Activated CD8-positive, alpha-beta memory T cell treated with anti-CD3 and anti-CD28 coated beads for 24 hours (primary cell): ENCODE data around the gene TRABD2B.

Experiments
- DNase-seq: peaks from one replicate; pipeline ENCODE4 v3.0.0-alpha.2; 2020

Gene TRABD2B

GRCh38 chr1:47871799-47872353 lies 125.3 kb downstream of the TRABD2B start:
- DNase-seq: no peak

DNA sequence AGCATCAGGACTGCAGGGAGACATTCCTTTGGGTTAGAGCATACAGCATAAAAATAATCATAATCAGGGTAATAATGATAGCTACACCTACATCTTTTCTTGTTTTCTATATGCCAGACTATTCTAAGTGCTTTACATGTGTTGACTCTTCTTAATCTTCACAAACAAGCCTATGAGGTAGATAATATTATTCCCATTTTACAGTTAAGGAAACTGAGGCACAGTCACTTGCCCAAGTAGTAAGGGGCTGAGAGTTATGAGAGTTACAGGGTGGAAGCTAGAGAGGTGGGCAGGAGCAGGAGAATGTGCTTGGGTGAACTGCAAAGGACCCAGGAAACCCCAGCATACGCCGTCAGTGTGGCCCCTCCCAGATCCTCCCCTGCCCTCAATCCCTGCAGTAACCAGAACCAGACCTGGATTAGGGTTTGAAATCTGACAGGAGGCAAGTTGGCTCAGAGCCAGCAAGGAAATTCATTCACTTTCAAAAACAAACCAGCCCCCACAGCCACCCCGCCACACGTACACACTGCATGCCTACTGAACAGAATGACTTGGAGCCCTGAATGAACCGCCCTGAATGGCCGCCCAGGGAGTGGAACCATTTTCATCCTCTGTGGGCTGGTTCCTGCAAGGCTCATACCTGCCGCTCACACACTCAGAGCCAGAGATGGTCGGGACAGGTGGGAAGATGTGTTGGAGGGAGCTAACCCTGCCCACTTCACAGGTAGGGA lies 126.1 kb downstream of the TRABD2B start:
- DNase-seq: no peak

- DNase-seq: no peak
Measured at GRCh38 chr1:47870480-47870879, 126.7 kb downstream of the TRABD2B start.

DNA sequence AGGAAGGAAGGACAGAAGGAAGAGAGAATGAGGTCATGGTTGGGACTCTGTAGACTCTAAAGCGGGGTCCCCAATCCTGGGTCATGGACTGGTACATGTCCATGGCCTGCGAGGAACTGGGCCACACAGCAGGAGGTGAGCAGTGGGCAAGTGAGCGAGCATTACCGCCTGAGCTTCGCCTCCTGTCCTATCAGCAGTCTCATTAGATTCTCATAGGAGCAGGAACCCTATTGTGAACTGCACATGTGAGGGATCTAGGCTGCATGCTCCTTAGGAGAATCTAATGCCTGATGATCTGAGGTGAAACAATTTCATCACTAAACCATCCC lies 128.9 kb downstream of the TRABD2B start:
- no peak for DNase-seq

GRCh38 chr1:47867438-47868347 lies 129.5 kb downstream of the TRABD2B start:
- no peak for DNase-seq

DNA sequence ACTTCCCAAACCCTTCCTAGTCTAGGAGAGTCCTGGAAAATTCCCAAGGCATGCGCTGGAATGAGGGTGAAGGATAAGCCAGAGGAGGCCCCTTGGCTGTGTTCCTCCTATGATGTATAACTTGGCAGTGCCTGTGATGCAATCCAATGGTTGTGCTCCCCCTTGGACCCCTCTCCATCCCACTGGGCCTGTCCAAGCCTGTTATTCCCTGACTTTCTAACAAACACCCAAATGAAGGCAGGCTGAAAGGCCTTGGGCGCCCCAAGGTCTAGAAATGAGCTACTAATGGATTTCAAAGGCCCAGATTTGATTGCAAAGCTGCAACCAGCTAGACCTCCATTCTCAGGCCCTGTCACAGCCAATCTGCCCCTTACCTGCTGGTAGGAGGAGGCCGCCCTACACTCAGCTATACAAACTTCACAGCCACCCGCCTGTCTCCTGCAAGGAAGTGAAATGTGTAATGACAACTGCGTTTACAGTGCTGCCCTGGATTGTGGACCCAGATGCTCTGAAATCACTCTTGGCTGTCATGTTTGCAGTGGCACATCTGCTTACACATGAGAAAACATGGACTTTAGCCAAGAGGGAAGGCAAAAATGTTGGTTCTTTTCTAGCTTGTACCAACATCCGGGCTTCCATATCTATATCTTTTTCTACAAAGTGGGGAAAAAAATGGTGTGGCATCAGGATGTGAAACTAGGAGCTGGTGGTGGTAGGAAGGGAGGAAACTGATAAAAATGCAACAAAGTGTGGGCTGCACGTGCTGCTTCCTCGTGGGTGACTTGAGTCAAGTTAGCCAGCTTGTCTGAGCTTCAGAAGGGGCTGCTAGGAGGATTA lies 130.4 kb downstream of the TRABD2B start:
- no peak for DNase-seq

DNA sequence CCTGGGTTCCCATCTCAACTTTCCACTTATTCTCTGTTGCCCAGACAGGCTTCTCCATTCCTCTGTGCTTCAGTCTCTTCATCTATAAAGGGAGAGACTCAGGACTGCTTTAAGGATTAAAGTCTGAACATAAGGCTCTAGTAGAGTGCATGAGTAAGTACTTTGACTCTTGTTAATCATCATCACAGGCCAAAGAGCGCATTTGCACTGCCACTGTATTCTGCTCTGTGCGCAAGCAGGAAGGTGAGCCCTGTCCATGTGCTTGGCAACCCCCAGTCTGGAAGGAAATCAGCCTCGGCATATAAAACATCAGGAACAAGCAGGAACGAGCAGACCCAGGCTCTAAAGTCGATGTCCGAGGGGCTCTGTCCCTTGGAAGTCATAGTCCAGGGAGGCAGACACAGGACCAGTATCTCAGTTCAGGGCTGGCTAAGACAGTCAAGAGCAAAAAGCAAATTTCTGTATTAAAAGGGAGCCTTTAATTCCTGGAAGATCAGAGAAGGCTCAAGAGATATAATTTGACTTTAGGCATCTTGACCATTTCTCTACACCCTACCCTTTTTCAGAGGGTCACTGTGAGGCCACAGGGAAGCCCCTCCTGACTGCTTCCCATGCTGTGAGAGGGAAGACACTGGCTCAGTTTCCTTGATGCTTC lies 131.2 kb downstream of the TRABD2B start:
- no peak for DNase-seq

GRCh38 chr1:47859092-47859743 lies 138.0 kb downstream of the TRABD2B start:
- DNase-seq: no peak

DNA sequence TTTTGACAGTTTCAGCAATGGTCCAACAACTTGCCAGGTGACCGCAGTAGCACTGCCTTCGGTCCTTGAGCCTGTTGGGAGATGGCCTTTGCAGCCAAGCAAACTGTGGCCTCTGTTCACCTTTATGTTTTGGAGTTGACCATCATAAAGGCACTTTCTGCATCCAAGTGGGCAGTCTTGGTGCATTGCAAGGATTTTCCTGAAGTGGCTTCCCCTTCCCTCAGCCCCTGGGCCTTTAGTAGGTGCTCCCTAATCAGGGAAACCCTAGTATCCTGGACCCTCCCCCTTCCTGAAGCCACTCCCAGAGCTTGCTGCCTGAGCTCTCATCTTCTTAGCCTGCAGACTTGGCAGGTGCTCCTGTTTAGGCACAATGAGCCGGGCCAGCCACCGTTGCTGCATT lies 140.2 kb downstream of the TRABD2B start:
- no peak for DNase-seq

DNA sequence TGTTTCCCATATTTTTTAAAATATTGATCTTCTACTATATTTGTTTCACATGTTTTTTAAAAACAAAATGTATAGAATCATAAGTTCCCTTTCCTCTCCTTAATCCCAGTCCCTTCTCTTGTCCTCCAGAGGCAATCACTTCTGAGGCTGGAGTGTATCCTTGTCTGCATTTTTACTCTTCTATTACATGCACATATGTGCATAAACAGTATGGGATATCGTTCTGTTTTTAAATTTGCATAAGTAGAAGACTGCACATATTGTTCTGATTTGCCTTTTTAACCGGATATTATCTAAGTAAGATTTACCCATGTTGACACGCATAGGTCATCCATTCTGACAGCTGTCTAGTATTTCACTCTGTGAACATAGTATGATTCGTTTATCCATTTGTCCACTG lies 142.0 kb downstream of the TRABD2B start:
- no peak for DNase-seq

DNA sequence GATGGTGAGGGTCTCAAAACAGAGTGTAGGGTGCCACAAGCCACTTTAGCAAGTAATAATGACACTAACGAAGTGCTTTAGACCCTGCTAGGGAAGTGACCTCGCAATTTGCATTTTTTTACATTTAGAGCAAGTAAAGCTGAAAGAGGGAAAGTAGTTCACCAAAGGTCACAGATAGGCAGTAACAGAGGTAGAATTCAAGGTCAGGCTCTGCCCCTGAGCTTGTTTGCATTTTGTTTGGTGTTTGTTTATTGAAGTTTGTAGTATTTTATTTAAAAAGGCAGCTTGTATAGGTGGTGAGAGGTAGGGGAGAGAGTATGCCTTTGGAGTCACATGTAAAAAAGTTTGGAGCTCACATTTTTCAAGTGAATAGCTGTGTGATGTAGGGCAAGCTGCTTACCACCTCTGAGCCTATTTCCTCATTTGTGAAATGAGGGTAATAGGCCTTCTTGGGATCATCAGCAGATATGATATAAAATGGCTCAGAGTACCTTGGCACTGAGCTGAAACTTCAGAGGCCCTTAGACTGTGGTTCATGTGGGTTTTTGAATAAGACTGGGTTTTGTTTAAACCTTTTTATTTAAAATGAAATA lies 142.5 kb downstream of the TRABD2B start:
- DNase-seq: no peak

GRCh38 chr1:47853852-47854251 lies 143.3 kb downstream of the TRABD2B start:
- DNase-seq: no peak

GRCh38 chr1:47853059-47853458 lies 144.1 kb downstream of the TRABD2B start:
- DNase-seq: no peak

DNA sequence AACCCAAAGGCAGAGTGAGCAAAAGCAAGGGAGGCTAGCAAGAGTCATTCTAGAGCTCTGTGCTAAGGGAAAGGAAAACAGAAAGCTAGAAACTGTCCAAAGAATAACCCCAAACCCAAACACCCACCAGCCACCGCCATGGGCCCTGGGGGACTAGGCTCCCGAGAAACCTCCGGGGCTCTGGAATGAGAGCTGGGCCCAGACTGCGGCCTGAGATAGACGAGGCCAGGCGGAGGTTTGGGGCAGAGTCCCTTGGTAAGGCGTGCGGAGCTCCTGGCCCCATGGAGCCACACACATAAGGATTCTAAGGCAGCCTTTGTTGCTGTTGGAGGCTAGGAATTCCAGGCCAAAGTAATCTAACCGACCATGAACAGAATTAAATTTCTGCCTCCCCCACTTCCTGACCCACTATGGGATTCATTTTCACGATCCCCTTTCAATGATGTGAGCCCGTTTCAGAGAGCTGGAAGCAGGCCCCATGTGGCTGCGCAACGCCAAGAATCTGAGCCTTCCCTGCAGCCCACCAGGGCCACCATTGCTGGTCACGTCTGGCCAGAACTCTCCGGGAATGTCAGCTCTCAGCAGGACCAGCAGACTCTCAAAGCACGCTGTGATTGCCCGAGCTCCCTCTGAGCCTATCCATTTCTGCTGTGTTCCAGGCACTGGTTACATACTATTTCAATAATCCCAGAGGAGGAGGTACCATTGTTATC lies 145.0 kb downstream of the TRABD2B start:
- no peak for DNase-seq

GRCh38 chr1:47850451-47850850 lies 146.7 kb downstream of the TRABD2B start:
- DNase-seq: no peak

DNA sequence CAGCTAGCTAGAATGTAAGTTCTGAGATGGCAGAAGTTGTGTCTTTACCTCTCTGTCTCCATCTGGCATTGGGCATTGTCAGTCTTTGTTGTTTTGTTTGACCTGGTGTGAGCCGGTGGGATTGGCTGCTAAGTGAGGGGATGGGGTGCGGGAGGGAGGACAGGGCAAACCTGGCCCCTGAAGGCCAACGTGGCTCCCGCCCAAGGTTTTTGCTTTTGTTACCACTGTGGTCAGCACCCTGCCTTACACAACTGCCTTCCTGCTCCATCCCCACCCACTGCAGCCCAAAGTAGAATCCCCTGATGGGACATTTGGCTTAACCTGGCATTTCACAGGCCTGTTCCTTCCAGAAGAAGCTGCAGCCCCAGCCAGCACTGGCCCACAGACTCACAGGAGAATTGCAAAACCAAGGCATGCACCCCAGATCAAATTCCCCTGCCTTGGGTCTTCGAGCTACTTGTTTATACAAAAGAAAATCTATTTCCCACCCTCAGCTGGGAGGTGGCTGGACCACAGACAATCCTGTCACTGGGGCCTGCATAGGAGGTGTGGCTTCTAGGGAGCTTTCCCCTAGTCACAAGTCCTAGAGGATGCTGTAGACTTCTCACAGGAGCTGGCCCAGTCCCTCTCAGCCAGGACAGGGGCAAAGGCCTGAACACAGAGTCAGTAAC lies 147.5 kb downstream of the TRABD2B start:
- no peak for DNase-seq

DNA sequence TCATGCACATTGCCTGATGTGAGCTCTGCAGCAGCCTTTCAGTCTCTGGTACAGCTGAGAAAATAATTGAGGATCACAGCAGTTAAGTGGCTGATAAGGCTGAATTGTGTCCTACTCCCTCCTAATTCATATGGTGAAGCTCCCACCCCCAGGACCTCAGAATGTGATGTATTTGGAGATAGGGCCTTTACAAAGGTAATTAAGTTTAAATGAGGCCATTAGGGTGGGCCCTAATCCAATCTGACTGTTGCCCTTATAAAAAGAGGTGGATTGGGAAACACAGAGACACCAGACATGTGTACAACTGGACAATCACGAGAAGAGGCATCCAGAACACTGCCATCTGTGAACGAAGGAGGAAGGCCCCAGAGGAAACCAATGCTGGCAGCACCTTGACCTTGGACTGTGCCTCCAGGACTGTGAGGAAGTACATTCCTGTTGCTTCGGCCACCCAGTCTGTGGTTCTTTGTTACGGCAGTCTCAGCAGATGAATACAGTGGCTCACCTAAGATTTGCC lies 148.1 kb downstream of the TRABD2B start:
- no peak for DNase-seq

GRCh38 chr1:47847763-47848162 lies 149.4 kb downstream of the TRABD2B start:
- DNase-seq: no peak

DNA sequence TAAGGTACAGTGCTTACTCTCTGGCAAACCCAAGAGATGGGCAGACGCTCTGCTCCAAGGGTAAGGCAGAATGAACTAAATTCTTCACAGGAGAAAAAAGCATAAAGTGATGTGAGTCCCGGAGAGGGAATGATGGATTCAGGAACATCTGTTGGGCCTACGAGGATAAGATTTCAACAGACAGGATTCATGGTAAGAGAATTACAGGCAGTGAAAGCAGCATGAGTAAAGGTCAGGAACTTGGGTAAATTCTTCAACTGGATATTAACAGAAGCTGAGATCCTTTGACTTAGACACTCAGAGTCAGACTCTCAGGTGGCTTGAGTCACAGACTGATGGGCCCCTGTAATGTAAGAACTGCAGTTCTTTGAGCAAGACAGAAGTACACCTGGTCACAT lies 152.6 kb downstream of the TRABD2B start:
- DNase-seq: no peak
